DLD1 (cell line): ENCODE data around the gene FAM83F.
"Not testable (repeated sequence)": the region's sequence is repeated elsewhere in the genome, so short reads cannot be mapped to it uniquely, and the experiment has no call there.

ENCODE experiments used
- in situ Hi-C: cut with HindIII; loops from 2 replicates; pipeline ENCODE4 v1.10.0; 2017; ENCODE audit warnings: low sequenced_read_pairs

The FAM83F gene

DNA sequence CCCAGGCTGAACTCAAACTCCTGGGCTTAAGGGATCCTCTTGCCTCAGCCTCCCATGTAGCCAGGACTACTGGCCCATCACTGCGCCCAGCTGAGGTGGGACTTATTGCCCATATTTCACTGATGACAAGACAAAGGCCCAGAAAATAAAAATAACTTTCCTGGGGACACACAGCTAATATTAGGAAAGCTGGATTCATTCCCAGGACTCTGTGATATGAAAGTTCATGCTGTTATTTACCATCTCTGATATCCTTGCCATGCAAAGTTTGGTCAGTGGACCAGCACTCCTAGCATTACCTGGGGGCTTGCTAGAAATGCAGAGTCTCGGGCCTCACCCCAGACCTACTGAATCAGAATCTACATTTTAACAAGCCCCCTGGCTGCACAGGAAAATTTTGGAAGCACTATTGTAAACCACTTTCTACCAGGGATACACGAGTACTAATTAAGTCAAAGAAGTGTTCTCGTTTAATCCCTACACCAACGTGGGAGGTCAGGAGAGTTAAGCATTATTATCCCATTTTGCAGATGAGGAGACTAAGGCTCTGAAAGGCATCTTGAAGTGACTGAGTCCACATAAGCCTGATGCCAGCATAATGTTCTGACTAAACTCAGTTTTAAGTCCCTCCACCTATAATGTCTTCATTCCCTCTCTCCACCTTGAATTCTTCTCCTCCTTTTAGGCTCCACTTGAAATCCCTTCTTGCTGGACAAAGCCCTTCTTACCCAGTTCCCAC, 2.5 kb upstream of the FAM83F start:
- in situ Hi-C loops: no loop called here

DNA sequence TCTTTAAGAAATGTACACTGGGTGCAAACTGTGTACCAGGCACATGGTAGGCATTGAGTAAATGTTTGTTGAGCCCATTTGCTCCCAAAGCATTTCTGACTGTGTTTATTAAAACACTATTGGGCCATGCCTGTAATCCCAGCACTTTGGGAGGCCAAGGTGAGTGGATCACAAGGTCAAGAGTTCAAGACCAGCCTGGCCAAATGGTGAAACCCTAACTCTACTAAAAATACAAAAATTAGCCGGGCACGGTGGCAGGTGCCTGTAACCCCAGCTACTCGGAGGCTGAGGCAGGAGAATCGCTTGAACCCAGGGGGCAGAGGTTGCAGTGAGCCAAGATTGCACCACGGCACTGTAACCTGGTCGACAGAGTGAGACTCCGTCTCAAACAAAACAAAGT, 1.9 kb upstream of the FAM83F start:
- in situ Hi-C loops: not testable (repeated sequence)

DNA sequence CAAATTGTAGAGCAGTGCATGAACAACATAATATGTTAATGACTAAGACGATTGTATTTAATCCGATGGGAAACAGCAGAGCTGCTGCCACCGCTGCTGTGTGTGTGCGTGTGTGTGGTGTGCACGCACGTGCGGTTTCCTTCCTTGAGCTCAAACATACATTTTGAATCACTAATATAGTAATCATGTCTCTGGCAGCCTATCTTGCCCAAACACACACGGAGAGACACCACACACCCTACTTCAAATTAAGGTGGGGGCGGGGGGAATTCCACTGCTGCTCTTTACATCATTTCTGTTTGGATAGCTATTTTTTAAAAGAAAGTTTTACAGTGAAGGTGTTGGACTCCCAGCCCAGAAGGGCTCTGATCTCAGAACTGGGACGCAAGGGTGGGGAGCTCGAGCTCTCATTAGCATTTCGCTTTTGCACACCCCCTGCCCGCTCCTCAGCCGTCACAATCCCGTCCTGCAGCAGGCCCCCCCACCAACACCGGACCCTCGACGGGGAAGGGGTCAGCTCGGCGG, 651 bp upstream of the FAM83F start:
- in situ Hi-C loops: no loop called here

DNA sequence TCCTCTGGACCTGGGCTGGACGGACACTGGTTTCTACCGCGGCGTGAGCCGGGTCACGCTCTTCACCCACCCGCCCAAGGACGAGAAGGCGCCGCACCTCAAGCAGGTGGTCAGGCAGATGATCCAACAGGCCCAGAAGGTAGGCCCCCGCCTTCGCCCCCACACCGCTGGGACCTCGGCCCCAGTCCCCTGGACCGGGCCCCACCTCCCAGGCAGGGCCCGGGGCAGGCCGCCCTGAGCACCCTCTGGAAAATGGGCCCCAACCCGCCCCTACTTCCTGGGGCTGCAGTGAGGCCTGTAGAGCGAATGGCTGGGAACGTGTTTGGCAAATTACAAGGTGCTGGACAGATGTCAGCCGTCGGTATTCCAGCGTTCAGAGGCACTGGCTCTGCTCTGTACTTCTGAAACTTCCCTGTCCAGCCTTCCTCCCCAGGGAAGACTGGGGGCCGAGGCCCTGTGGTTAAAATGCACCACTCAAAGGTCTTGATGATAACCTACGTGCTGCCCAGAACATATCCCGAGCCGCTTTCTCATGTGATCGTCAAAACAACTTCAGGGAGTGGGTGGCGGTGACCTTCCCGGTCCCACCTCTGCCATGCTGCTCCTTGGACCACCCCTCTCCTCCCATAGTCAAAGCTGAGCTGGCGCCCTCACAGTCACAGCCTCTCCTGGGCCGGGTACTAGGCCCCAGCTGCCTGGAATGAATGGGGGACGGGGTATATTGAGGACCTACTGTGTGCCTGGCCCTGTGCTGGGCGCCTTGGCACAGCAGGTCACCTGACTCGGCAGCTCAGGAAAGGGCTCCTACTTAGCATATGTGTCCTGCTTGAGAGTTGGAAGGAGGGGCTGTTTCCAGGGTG, 869 bp downstream of the FAM83F start:
- in situ Hi-C loops: no loop called here

DNA sequence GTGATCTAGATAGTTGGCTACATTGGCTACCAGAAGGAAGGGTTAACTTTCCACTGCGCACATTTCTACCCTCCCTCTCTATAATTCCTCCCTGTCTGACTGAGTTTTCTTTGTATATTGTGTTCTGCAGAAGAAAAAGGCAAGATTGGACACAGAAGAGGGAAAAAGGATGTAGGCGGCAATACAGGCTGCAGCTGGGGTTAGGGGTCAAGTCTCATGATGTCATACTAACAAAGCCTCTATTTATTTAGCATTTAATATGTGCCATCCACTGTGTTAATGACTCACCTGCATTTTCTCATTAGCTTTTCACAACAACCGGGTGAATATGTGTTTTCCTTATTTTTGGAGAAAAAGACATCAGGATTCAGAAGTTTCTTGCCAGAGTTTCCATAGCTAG, 2.0 kb downstream of the FAM83F start:
- in situ Hi-C loops: no loop called here

DNA sequence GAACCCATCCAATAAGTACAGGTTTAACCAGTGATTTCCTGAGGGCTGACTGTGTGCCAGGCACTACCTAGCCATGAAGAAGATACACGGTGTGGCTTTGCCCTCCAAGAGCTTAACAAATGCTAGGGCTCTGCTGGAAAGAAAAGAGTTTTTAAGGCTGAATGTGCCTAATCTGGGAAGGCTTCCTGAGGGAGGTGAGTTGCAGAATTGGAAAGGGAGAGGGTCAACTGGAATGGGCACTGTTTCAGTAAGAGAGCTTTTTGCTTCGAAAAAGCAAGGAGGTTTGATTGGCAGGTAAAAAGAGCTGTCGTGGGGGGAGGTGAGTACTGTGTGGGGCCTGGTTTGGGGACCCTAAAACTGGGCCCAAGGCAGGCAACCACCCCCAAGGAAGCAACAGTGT, 2.7 kb downstream of the FAM83F start:
- in situ Hi-C loops: no loop called here

DNA sequence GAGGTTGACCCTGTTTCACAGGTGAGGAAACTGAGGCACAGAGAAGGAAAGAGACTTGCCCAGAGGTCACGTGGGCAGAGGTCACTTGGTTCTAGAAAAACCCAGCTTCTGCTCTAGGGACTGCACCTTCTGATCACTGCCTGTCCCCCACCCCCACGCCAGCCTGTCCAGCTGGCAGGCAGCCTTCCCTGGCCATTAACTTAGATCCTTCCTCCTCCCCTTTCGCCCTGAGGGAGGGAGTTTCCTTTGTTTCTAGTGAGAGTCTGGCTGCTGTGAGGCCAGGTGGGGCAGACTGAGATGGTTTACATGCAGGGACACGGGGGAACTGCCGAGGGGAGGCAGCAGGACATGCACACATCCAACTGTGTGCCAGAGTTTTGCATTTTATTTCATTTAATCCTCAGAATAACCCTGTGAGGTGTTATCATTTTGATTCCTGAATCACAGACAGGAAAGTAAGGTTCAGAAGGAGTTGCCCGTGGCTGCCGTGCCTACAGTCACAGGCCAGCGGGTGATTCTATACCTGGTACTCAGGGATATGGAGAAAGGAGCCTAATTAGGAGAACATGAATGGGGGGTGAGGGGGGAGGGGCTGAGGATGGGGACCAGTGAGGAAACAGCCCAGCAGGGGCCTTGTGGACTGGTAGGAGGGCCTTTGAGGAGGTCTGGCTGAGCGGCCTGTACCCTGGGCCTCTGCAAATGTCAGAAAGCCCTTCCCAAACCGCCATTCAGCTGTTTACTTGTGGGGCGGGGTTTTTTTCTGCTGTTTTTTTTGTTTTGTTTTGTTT, 3.4 kb downstream of the FAM83F start:
- in situ Hi-C loops: no loop called here

DNA sequence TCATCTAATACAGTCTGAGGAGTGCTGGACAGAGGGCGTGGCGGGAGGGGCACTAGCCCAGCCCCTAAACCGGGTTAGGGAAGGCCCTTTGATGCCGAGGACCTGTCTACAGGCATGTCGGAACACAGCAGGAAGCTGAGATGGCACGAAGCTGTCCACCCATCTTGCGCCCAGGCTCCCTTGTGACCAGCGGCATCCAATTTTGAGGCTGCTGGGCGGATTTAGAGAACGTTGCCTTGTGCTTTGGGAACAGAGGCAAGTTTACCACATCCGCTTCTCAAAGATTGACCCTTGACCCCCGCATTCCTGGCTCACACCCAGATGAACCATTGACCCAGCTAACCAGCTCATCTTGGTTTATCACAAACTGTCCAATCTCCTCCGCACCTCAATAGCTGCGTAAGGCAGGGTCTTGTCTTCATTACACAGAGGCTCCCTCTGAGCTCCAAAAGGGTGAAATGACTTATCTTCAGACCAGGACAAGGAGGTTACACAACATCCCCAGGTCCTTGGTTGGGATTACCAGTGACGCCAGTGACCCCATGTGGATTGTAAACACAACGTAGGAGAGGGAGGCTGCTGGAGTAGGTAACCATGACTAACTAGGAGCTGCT, 4.5 kb downstream of the FAM83F start:
- in situ Hi-C loops: no loop called here

DNA sequence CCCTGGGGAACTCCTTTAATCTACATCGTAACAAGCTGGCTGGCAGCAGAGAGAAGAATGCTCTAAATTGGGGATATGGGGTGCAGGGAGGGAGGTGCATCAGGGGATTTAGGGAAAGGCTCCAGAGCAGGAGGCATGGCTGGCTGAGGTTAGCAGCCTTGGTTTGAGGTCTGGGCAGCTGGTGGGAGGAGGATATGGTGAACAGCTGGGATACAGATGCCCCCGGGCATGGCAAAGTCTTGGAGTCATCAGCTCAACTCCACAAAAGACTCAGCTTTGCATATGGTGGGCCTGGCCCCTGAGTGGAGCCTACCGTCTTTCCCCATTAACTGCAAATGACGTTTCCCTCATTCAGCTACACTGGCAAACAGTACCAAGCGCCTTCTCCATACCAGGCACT, 5.4 kb downstream of the FAM83F start:
- in situ Hi-C loops: loop anchor here (25.0 kb wide), 1 partner anchor 438 kb away; the partner anchor contains the start of gene CACNA1I

DNA sequence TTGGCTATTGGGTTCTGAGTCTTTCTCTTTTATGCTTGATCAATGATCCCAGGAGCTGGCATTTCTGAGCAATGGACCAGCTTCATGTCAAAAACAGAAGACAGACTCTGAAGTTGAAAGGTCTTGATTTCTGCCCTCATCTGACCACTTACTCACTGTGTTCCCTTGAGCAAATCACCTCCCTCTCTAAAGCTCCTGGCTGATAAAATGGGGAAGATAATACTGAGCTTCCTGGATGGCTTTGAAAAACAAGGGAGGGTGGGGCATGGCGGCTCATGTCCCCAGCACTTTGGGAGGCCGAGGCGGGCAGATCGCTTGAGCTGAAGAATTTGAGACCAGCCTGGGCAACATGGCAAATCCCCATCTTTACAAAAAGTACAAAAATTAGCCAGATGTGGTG, 6.4 kb downstream of the FAM83F start:
- in situ Hi-C loops: loop anchor here (25.0 kb wide), 1 partner anchor 439 kb away; the partner anchor contains the start of gene CACNA1I

DNA sequence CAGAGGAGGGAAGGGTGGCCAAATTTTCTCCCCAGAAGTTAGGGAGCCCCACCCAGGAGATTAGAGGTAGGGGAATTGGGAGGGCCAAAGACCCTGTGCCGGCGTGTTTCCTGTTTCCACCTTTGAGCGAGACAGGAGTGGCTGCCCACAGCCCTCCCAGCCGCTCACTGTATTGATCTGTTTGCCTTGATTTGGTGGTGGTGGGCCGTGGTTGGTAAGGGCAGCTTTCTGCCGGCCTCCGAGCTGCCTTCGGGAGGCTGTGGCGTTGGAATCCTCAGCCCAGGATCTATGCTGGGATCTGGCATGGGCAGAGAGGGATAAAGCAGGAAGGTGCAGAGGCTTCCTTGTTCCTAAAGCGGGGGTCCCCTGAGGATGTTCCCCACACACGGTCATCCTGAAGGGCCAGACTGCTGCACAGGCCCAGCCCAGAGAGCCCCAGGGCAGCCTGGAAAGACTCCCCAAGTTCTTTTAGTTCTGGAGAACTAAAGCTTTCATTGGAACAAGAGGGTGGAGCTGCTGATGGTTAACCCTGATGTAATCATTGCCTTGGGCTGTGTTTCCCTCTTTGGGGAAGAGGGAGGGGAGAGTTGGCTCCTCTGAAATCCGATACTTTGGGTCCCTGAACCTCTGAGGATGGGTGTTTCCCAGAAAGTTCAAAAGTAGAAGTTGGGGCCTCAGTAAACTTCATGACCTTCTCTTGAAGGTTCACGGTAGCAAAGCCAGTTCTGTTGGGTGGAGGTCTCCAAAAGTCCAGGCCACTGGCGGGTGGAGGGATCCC, 7.2 kb downstream of the FAM83F start:
- in situ Hi-C loops: loop anchor here (25.0 kb wide), 1 partner anchor 440 kb away; the partner anchor contains the start of gene CACNA1I

DNA sequence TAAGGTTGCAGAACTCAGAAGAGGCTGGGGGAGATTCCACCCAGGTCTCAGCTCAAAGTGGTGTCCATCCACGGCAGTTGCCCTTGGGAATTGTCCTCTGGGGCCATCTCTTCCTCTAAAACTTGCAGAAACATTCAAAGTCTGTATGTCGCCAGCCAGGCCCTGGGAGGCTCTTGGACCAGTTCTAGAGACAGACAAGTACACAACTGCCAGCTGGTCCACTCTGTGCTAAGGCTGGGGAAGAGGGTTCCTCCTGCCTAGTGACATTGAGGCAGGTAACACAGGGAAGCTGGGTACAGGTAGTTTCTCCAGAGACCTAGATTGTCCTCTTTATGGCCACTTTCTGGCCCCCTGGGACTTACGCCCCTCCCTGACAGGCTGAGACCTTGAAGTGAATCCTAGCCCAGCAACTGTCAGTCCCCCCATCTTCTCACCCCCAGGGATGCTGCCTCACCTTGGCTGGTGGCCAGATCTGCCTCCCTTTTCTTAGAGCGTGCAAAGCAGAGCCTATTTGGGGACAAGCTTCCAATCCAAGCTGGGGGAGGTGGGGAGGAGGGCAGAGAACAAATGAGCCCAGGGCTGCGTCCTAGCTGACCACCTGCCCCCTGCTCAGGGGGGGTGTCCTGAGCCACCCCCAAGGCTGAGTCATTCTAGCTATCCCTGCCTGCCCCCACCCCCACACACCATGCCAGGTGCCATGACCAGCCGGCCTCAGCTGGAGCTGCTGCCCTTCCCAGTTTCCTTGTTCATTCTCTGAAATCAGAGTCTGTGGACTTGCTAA, 8.4 kb downstream of the FAM83F start:
- in situ Hi-C loops: loop anchor here (25.0 kb wide), 1 partner anchor 441 kb away; the partner anchor contains the start of gene CACNA1I

DNA sequence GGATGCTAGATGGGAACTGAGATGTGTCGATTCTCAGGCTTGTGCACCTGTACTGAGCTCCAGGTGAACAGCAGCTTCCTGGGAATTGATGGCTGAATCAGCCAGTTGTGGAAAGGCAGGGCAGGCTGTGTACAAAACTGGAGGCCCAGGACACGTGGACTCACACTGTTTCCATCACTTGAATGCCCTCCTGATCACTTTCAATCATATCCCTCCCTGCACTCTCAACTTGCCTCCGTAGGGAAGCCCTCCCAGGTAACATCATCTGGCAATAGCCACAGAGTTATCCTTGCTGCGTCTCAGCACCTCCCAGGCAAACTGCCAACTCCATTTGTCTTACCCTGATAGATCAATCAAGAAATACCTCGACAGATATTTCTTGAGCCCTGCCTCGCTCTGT, 10.1 kb downstream of the FAM83F start:
- in situ Hi-C loops: loop anchor here (25.0 kb wide), 1 partner anchor 443 kb away; the partner anchor contains the start of gene CACNA1I

DNA sequence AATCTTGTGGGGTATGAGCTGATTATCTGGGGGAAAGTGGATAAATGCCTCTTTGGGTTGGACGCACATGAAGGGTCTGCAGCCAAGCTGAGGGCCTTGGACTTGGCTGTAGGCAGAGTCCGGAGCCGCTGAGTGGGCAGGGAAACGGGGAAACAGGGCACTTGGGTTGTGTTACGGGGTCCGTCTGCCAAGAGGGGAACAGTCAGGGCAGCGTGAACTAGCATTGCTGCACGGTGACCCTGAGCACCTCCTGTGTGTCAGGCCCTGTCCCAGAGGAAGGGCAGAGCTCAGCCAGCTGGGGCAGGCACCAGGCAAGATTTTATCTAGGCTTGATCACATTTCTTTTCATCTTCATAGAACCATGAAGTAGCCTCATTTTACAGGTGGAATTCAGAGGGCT, 11.9 kb downstream of the FAM83F start:
- in situ Hi-C loops: loop anchor here (25.0 kb wide), 1 partner anchor 444 kb away; the partner anchor contains the start of gene CACNA1I

DNA sequence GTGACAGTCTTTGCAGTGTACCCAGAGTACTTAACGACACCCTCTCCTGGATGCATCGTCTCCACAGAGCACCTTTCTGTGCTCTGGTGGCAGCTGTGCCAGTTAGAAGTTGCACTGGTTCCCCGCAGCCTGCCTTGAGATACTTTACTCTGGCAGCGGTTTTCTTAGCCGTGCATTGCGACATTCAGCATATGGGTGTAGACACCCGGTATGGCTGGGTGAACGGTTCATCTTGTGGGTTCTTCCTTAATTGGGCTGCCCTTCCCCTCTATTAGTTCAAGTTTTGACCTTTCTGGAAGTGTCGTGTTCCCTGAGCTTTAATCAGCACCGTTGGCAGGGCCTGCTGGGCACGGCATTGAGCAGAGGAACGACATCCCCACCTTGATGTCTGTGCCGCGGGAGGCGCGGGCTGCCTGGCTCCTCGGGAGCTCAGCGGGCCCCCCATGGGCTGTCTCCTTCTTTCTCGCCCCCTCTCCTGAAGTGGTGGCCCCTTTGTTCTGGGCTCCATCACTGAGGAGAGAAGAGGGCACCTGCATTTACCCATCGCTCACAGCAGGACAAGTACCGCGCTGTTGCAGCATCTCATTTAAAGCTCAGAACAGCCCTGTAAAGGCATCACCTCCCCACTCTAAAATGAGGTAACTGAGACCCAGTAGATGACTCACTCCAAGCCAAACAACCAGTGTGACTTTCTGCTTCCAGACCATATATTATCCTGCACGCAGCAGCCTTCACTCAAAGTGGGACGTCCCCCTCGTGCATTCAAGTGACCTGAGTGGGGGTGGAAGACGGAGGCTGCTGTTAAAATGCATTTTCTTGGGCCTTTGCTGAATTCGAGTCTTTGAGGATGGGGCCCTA, 13.3 kb downstream of the FAM83F start:
- in situ Hi-C loops: loop anchor here (25.0 kb wide), 1 partner anchor 446 kb away; the partner anchor contains the start of gene CACNA1I

DNA sequence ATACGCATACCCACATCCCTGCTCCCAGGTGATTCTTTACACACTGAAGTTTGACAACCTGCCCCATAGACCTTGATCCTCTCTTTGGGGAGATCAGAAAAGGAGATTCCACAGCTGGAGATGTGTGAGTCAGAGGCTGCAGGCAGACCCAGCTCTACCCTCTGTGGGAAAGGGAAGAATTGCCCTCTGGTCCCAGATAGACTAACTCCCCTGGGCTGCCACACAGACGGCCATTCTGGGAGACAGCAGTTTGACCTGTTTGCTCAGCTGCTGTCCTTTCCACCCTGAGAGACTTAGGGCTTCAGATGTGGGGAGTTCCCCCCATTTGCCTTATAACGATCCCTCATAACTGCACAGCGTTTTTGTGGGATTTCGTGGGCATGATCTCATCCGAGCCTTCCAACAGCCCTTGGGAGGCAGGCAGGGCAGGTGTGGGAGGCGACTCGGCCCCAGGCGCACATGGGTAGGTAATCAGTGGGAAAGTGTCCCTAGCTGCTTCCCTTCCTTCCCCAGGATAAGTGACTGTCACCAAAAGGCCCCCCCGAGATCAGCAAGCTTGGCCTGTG, 14.1 kb downstream of the FAM83F start:
- in situ Hi-C loops: loop anchor here (25.0 kb wide), 1 partner anchor 447 kb away; the partner anchor contains the start of gene CACNA1I

DNA sequence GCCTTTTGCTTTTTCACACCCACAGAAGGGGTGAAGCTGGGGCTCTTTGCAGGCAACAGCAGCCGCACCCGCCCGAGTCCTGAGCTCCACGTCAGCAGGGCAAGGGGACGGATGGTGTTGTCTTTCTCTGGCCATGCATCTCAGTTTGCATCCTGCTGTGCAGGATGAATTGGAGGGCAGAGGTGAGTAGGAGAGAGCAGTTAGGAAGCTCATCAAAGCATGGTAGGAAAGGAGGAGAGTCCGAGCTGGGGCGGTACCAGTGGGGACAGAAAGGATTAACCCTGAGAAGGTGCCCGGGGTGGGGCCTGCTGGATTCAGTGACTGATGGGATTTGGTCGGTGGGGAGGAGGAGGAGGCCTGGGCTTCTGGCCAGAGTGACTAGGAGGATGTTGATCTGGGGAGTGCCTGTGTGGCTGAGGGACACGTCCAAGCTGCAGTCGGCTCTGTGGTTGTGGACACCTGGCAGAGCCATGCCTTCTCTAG, 14.6 kb downstream of the FAM83F start:
- in situ Hi-C loops: loop anchor here (25.0 kb wide), 1 partner anchor 447 kb away; the partner anchor contains the start of gene CACNA1I
